8988T (cell line): ENCODE results near the gene TDRD3.

Source experiments
- DNase-seq: peaks from one replicate; pipeline ENCODE4 v3.0.0; 2011

TDRD3 gene

DNA sequence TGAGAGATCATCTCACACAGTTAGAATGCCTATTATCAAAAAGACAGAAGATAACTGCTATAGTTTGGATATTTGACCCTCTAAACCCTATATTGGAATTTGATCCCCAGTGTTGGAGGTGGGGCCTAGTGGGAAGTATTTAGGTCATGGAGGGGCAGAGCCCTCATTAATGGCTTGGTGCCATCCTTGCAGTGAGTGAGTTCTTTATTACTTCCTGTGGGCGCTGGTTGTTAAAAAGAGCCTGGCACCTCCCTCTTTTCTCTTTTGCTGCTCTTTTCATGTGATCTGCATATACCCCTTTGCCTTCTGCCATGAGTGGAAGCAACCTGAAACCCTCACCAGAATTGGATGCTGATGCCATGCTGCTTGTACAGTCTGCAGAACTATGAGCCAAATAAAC lies 66.8 kb downstream of the TDRD3 start:
- no peak for DNase-seq

DNA sequence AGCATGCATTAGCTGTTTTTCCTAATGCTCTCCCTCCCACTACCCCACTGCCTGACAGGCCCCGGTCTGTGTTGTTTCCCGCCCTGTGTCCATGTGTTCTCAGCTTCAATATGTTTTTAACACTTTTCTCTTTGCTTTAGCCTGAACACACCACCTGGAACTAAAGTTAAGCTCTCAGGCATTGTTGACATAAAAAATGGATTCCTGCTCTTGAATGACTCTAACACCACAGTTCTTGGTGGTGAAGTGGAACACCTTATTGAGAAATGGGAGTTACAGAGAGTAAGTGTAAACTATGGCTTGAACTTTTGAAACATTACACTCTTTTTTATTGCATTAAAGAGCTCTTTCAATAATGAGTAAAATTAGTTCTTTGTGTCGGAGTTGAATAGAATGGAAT lies 70.1 kb downstream of the TDRD3 start:
- DNase-seq = no peak

DNA sequence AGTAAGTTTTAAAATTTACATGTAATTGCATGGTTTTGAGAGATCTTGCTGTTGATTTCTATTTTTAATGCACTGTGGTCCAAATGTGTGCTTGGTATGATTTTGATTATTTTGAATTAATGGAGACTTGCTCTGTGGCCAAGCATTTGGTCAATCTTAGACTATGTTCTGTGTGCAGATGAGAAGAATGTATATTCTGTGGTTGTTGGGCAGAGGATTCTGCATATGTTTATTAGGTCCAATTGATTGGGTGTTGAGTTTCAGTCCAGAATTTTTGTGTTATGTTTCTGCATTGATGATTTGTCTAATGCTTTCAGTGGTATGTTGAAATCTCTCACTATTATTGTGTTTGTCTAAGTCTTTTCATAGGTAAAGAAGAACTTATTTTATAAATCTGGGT lies 82.3 kb downstream of the TDRD3 start:
- DNase-seq = no peak

DNA sequence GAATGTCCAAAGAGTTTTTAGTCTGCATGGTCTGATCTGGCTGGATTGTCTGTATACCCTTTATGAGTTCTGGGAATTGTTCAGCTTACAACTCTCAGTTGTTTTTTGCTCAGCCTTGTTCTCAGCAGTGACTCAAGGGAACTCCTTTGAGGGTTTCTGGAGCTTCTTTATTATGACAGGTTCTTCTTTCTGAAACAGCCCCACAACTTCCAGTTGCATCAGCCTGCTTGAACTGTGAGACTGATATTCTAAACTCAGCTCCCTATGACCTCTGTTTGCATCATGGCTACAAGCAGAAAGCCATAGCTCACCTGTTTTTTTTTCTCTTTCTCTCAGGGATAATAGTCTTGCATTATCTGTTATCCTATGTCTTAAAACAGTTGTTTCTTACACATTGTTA lies 85.0 kb downstream of the TDRD3 start:
- DNase-seq = no peak

DNA sequence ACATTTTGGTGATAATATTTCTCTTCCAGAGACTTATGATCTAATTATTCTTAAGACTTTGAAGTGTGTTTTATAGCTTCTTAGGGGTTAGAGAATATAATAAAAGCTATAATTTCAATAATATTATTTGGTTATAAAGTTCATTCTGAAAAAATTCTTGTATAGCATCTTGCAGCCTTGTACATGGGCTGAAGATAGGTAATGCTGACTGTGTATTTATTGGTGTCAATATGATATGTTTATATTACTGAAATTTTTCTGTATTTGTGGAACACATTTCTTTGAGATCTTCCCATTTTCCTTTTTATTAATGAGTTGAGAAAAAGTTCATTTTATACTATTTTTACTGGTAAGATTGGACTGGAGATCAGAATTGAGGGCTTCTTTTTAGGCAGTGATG lies 87.8 kb downstream of the TDRD3 start:
- no peak for DNase-seq

DNA sequence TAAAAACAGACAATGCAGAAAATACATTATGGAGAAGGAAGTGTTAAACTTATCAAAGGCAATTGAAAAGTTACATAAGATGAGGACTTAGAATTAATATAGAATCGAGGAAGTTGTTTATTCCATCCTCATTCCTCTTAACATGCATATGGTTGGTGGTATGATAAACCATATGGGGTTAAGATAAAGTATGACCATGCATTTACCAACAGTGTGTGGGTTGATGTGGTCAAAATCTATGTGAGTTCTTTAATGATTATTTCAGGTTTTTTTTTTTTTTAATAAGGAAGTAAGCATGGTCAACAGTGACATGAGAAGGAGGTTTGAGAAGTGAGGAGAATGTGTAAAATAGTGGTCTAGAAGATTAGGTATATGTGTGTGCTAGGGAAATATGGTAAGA lies 94.5 kb downstream of the TDRD3 start:
- no peak for DNase-seq

DNA sequence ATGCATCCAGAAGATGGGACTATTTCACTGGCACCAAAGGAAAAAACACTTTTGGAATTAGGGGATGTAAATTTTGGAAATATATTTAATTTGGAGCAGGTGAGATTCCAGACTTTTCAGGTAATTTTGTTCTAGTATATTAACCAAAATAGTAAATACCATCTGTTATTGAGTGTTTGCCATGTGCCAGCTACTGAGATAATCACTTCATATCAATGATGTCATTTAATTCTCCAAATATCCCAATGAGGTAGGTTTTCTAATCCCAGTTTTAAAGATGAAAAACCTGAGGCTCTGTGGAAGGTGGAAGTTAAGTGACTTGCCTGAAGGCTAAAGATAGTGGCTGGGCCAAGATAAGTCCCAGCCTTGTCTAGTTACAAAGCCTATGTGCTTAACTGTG lies 95.2 kb downstream of the TDRD3 start:
- DNase-seq = no peak

DNA sequence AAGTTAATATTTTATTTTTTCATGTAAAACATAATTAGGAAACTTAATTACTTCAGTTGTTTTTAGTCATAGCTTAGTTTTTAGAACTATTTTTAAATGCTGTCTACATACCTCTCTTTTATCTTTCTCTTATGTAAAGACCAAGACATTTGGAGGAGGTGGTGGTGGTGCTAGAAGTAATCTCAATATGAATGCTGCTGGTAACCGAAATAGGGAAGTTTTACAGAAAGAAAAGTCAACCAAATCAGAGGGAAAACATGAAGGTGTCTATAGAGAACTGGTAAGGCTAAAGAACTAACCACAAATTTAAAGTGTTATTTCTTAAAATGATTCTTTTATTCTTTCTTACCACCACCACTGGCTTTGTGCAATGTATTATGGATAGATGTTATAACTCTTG lies 97.3 kb downstream of the TDRD3 start:
- DNase-seq = no peak

DNA sequence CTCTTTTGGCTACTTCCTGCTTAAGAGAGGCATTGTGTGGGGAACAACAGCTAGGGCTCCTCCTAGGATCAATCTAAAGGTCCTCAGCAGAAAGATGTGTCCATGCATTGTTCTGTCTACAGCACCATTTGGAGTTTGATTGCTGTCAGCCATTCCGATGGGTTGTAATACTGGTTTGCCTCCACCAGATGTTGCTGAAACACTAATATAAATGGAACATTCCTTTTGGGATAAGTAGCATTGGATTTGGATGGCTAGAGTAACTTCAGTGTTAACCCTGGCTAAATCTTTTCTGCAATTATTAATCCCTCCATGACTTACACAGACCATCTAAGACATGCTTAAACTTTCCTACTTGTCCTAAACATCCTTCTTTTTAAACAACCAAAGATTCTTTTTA lies 104.2 kb downstream of the TDRD3 start:
- DNase-seq = no peak

DNA sequence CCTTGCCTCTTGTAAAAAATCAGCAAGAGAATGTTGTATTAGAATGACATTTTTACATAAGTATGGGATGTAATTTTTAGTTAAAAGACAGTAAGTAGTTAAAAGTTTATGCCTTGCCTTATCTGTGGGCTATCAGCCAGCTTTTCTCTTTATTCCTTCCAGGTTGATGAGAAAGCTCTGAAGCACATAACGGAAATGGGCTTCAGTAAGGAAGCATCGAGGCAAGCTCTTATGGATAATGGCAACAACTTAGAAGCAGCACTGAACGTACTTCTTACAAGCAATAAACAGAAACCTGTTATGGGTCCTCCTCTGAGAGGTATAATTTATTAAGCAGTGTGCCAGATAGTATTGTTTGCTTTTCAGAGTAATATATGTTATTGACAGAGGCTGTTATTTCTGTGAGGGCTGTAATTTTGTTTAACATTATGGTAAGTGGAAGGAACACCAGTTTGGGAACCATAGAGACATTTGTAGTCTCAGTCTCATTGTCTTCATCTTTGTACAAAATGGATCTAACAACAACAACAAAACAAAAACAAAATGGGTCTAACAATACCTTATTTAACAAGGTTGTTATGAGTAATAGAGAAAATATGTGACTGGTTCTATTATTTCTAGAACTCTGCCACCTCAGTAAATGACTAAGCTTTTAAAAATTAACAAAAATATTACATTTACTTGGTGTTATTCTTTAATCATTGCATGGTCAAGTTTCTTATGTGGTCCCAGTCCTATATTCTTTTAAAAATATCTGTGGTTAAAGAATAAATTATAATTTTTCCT lies 112.8 kb downstream of the TDRD3 start:
- no peak for DNase-seq

DNA sequence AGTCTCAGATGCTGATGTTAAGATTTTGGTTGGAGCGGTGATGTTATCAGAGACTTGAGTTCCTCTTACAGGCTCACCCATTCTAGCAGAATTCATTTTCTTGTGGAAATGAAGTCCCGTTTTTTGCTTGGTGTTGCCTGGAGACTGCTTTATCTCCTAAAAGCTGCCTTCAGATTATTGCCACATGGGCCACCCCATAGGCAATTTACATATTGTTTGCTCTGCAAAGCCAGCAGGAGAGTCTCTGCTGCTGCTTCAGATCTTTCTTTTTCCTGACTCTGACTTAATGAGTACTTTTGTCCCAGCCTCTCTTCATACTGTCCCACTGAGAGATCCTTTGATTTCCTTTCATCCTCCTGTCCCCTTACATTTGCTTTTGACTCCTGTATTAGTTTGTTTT lies 114.6 kb downstream of the TDRD3 start:
- DNase-seq = no peak

DNA sequence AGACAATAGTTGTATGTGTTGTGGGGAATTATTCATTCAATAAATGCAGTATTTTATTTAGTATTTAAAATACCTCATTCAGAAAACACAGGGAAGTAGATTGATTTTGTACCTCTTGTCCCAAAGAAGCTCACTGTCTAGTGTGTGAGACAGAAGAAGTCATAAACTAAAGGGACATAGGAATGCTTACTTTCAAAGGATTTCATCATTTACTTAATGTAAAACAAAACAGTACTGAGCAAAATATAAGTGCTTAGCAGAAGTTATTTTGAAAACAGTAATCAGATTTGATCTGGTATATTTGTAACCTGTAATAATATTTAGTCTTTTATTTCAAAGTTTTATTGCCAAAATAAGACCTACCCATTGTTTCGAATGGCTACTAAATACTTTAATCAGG lies 117.9 kb downstream of the TDRD3 start:
- DNase-seq = no peak

DNA sequence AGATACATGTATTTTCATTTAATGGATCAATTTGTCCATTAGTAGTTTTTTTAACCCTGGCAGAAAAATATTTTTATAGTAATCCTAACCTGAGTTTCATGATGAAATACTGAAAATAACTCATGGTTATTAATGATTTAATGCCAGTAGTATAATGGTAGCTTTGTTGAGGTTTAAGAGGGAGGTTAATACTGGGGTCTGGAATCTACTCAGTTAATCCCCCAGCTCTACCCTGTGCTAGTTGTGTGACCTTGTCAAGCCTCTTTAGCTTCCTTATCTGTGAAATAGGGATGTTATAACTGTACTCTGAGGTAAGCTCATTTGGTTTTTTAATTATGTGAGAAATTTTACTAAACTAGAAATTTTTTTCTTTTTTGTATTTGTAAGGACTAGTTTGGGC lies 122.5 kb downstream of the TDRD3 start:
- no peak for DNase-seq

DNA sequence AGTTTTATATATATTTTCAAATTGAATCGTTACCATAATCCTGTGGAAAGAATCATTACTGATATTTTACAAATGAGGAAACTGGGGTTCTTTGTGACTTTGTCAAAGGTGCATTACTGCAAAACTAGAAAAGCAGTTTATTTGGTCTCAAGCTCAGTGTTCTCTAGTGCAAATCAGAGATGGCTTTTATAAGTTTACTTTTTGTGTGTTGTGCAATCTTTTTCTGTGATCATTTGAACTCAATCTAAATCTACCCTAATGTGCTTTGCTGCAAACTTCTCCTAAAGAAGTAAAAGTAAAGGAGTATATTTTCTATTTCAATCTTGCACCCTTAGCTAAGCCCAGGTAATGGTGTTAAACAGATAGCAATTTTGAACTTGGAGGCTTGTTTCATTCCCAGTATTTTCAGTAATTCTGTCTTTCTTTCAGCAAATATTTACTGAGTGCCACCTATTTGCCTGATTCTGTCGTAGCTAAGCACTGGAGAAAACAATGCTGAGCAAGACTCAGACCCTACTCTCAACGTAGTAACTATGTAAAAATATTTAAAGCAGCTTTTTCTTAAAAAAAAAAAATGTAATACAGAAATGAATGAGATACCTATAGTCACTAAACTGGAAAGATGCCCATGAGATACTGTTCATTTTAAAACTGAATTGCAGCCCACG lies 124.0 kb downstream of the TDRD3 start:
- no peak for DNase-seq

DNA sequence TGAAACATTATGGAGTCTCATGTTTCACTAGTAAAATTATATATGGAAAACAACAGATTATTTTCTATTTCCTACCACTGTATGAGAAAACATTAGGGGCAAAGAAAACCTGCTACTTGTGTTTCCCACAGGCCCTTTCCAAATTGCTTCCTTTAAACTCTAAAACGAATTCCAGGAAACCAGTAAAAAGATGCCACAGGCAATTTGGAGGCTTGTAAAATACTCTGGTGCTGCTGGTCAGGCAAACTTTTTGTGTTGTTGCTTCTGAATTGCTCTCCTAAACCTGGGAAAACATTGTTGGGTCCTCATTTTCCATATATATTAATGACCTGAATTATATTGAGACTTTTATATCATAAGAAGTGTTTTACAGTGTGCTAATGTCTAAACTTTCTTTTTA lies 141.5 kb downstream of the TDRD3 start:
- no peak for DNase-seq

DNA sequence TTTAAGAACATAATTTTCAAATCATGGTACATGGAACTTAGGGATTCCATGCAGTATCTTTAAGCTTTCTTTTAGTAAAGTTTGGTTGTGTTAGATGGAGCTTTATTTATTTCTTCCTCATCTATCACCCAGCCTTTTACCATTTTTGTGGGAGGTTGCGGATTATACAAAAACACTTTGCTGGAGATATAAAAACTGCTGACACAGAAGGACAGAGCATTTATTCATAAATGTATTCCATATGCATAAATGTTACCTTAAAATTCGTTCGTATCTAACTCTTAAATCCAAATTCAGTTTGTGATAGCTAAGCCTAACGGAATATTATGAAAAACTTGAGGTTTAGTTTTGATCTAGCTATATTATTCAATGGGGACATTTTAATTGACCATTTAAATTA lies 143.3 kb downstream of the TDRD3 start:
- DNase-seq = no peak

DNA sequence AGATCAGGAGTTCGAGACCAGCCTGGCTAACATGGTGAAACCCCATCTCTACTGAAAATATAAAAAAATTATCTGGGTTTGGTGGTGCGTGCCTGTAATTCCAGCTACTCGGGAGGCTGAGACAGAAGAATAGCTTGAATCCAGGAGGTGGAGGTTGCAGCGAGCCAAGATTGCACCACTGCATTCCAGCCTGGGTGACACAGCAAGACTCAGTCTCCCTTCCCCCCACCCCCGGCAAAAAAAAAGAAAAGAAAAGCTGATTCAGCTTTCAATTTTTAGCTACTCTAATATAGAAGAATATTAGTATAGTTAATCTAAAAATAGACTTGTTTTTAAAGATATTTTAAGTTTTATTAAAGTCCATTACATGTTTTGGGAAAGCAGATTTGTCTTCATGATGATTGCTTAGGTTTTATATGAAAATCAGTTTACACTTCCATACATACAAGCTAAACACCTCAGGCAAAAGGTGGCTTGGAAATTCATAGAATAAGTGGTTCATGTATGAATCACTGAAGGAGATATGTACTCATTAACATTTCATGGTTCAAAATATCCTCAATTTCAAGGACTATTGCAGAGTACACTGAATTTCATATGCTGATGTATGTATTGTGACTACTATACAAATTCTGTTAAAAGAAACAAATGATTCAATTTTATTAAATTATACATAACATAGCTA lies 165.2 kb downstream of the TDRD3 start:
- no peak for DNase-seq

DNA sequence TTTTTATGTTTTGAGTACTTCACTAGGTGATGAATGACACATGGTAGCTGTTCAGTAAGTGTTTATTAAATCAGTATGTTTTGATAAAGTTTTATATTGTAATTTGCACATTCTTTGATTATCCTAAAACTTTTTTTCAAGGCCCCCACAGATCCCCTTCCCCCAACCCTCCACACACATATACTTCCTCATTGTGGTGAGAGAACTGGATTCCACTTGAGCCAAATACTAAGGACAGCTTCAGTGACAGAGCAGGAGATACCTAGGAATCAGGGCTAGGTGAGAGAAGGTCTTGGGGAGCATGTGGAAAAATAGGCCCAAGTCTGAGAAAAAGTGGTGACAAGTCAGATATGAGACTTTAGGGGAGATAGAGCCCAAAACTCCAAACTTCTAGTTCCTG lies 174.6 kb downstream of the TDRD3 start:
- no peak for DNase-seq

DNA sequence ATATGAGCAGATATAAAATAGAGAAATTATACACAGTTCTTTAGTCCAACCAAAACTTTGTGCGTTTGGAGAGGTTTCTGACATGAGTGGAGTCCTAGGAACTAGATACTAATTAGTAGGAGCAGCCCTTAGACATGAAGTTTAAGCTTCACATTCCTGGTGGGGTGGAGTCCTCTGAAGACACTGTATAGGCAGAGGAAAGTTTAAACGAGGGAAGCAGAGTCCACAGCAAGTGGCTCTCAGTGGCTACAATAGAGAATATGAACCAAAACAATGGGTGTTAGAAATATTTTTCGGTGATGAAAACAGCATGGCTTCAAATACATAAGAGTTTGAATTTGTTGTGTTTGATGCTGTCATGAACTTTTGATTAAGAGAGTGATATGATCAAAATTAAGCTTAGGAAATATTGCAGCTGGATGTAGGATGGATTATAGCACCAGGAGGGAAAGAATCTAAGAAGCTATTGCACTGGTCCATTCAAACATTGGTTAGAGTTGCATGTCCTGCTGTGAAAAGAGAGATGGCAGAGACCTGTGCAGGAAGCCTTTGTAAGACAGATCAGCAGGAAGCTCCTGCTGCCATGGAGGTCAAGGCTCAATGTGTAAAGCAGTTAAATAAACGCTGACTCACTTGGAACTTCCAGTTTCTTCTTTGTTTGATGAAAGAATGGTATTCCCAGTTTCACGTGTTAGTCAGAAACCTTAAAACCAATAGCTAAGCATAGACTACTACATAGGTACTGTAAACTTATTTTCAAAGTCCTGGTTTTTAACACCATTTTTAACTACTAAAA lies 175.2 kb downstream of the TDRD3 start:
- no peak for DNase-seq

DNA sequence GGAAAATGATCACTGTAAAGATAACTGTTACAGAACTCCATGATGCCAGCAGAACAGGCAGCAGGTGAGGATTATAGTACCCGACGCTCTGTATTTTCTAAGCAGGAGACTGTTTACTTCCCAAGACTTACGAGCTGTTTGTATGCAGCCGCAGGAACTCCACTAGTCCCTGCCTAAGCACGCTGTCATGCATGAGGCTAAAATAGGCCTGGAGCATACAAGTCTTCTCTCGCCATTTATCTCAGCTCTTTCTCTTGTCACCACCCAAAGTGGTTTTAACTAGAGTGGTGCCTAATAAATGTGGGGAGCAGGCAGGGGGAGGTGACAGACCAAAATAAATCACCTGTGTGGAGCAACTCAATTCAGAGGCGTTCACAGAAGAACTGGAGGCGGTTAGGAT lies 175.8 kb downstream of the TDRD3 start:
- no peak for DNase-seq

DNA sequence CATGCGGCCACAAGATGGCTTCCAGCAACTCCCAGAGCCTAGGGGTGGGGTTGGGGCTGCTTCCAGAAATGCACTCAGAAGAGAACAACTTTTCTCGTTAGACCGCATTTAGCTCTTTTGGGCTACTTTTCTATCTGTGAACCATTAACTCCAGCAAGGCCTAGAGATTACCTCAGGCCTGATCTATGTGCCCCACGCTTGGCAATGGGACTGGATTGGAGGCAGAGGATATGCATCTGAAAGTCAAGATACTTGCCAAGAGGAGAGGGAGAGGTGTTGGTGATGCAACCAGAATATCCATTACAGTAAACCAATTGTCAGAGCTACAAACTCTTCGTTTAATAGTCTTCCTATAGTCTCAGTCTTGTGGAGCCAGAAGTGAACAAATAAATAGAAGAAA lies 177.7 kb downstream of the TDRD3 start:
- DNase-seq = no peak

DNA sequence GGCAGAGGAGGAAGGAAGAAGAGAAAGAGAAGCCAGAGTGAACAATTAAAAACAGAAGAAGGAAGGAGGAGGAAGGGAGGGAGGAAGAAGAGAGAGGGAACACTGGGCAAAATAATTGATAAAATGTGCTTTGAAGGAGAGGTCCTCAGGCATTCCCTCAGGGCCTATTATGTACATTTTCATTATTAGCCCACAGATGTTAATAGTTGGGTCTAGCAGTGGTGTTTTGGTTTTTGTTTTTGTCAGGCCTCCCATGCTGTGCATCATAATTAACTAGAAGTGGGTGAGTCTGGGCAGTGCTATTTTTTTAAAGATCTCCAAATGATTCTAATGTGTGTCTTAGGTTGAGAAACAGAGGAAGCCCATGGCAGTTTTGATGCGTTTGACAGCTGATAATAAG lies 178.1 kb downstream of the TDRD3 start:
- no peak for DNase-seq

DNA sequence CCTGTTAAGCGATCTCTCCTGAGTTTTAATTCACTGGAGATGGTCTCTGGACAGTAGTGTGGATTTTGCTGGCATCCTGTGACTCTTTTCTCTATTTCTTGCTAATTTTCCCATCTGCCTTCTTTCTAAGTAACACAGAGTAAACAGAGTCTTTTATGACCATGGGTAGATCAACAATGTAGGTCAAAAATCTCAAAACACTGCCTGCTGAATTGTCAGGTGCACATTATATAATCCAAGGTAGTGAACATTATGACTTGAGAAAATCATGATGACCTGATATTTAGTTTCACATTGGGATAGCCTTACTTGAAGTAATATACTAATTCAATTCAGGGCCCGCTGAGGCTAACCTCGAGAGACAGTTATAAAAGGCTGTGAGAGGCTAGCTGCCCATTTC lies 180.7 kb downstream of the TDRD3 start:
- DNase-seq = no peak
